Central memory CD8-positive, alpha-beta T cell (primary cell): ENCODE results near the gene SENP3.

Experiments used
- ATAC-seq: fragments of 150-1000 bp; cut with Tn5 transposase; replicated peaks from 2 replicates; pipeline ENCODE4 v1.10.0; 2022; ENCODE audit warnings: mild to moderate bottlenecking, moderate FRiP score, moderate number of reproducible peaks; ENCODE audit not compliant: poor library complexity, severe bottlenecking; ENCODE audit errors: extremely low read depth
- DNase-seq, 2 donors: peaks; one replicate each; pipeline ENCODE4 v3.0.0; 2021; ENCODE audit warnings: low spot score in 2 of 2
- H3K27ac Mint-ChIP-seq: one replicate; pipeline ENCODE4 v1.8.0; 2022; ENCODE audit warnings: low read depth, mild to moderate bottlenecking, moderate library complexity, mixed read lengths
- H3K27me3 Mint-ChIP-seq: one replicate; pipeline ENCODE4 v1.8.0; 2022; ENCODE audit warnings: mixed read lengths
- H3K36me3 Mint-ChIP-seq: one replicate; pipeline ENCODE4 v1.8.0; 2022; ENCODE audit warnings: mild to moderate bottlenecking, moderate library complexity, mixed read lengths; ENCODE audit not compliant: insufficient read depth
- H3K4me1 Mint-ChIP-seq: one replicate; pipeline ENCODE4 v1.8.0; 2022; ENCODE audit warnings: mixed read lengths
- H3K4me3 Mint-ChIP-seq: one replicate; pipeline ENCODE4 v1.8.0; 2022; ENCODE audit warnings: mild to moderate bottlenecking, moderate library complexity, mixed read lengths
- H3K9me3 Mint-ChIP-seq: one replicate; pipeline ENCODE4 v1.8.0; 2022; ENCODE audit warnings: mixed read lengths

Gene SENP3

DNA sequence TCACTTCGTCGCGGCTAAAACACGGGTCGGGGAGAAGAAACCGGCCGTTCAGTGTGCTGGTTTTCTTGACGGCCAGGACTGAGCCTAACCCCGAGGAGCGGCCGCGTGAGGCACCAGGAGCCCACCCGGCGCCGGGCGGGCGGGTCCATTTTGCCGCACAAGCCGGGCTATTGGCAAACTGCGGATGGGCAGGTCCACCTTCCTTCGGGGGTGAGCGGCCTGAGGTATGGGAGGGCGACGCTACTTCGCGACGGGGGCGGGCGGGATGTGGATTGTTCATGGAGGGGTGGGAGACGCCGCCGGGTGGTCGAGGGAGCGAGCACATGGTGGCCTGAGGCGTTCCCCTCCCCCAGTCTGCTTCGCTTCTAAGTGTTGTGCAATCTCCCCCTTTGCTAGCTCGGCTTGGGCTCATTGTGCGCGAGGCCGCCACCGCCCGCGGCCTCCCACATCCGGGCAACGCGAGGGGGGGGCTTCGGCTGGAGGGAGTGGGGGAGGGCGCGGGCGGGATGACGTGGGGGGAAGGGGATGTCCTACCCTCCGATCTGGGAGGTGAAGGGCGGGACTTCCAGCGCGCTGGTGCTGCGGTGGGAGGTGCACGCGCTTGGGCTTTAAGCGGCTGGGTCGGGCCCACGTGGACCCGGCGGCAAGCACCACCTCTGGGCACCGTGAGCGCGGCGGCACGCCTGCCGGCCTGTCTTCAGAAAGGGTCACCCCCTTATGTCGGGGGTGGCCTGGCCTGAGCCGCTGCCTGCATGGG, 11.8 kb downstream of the SENP3 start:
- H3K9me3 Mint-ChIP-seq, result no peaks in the 10 kb centered on the region
- no peaks in the 10 kb centered on the region for H3K27me3 Mint-ChIP-seq
- ATAC-seq (peak; percentile 45), DNase-seq (peak; percentile 76 to 89)
- H3K36me3 Mint-ChIP-seq, result peaks cover 67% of the 10 kb centered on the region
- peaks cover 36% of the 10 kb centered on the region for H3K4me1 Mint-ChIP-seq
- H3K4me3 Mint-ChIP-seq, result peak overlapping the region; percentile 100
- peak overlapping the region; percentile 99 for H3K27ac Mint-ChIP-seq

DNA sequence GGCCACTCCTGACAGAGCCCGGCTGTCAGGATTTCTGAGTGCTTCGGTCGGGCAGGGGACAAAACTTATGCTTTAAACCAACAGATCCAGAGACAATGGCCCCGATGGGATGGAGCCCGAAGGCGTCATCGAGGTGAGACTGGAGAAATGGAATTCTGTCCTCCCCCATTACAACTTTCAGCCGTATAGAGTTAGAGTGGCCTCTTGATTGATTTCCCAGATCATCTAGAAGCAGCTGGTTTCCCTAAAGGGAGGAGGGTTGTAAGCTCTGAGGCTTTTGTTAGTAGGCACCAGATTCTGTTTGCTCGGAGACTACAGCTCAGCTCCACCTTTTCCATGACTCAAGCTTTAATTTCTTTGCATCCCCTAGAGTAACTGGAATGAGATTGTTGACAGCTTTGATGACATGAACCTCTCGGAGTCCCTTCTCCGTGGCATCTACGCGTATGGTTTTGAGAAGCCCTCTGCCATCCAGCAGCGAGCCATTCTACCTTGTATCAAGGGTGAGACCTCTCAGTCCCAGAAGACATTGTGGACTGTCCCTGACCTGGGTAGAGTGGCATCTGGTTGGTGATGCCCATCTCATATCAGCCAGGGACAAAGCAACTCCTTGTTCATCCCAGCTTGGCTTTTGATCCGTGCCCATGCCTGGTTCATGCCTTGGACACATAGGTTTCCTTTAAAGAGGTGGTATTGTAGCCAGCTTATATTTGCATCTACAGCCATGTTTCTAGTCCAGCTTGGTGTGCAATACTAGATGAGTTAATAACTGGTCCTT, 12.6 kb downstream of the SENP3 start:
- Mint-ChIP-seq H3K27ac (peak overlapping the region; percentile 99), H3K9me3 (no peaks in the 10 kb centered on the region), H3K36me3 (peaks cover 75% of the 10 kb centered on the region), H3K4me3 (peak overlapping the region; percentile 100), H3K4me1 (peaks cover 44% of the 10 kb centered on the region), H3K27me3 (no peaks in the 10 kb centered on the region)
- ATAC-seq (no peak), DNase-seq (no peak)

DNA sequence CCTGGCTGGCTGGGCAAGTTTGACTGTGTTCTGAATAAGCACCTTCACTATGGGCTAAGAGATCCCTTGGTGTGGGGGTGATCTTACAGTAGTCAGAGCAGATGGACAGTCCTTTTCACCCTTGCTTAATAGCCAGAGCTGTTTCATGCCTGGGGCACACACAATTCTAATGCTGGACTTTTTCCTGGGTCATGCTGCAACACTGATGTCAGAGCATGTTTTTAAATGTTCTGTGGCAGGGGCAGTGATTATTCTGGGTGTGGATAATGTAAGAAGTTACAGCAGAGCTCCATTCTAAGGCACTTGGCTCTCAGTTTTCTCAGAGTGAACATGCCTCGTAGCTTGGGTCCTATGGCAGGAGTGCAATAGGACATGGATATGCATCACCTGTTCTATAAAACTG, 13.8 kb downstream of the SENP3 start:
- no peaks in the 10 kb centered on the region for H3K27me3 Mint-ChIP-seq
- peaks cover 54% of the 10 kb centered on the region for H3K4me1 Mint-ChIP-seq
- H3K36me3 Mint-ChIP-seq, result peaks cover 77% of the 10 kb centered on the region
- no peaks in the 10 kb centered on the region for H3K9me3 Mint-ChIP-seq
- DNase-seq (no peak), ATAC-seq (no peak)
- H3K4me3 Mint-ChIP-seq, result peak overlapping the region; percentile 100
- no peak overlapping the region for H3K27ac Mint-ChIP-seq

DNA sequence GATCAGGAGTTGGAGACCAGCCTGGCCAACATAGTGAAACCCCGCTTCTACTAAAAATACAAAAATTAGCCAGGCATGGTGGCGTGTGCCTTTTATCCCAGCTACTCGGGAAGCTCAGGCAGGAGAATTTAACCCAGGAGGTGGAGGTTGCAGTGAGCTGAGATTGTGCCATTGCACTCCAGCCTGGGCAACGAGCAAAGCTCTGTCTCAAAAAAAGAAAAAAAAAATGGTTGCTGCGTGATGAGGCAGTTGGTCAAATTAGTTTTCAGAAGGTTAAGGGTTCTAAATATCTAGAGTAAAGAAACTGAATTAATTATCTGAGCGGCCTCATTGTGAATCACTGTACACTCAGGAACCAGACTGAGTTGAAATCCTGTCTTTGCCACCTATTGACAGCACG, 14.2 kb downstream of the SENP3 start:
- peak overlapping the region; percentile 100 for H3K4me3 Mint-ChIP-seq
- ATAC-seq, result no peak
- no peak overlapping the region for H3K27ac Mint-ChIP-seq
- H3K9me3 Mint-ChIP-seq, result no peaks in the 10 kb centered on the region
- H3K36me3 Mint-ChIP-seq, result peaks cover 81% of the 10 kb centered on the region
- no peak for DNase-seq
- peaks cover 59% of the 10 kb centered on the region for H3K4me1 Mint-ChIP-seq
- no peaks in the 10 kb centered on the region for H3K27me3 Mint-ChIP-seq

DNA sequence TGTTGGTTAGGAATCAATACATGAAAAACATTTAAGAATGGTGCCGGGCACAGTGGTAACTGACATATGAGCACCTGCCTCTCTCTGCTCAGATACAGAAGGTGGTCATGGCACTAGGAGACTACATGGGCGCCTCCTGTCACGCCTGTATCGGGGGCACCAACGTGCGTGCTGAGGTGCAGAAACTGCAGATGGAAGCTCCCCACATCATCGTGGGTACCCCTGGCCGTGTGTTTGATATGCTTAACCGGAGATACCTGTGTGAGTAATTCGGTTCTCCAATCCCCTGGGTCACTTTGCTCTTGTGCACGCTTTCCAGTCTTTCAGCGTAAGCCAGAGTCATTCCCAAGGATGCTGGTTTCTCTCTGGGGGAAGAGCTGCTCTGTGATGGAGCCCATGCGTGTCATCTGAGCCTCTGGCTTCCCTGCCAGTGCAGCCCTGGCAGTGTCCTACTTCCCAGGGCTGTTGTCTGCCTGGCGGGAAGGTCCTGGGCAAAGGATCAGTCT, 14.8 kb downstream of the SENP3 start:
- Mint-ChIP-seq H3K36me3 (peaks cover 83% of the 10 kb centered on the region), H3K4me1 (peaks cover 62% of the 10 kb centered on the region), H3K4me3 (peak overlapping the region; percentile 100), H3K27ac (no peak overlapping the region), H3K27me3 (no peaks in the 10 kb centered on the region), H3K9me3 (no peaks in the 10 kb centered on the region)
- ATAC-seq, result no peak
- no peak for DNase-seq

DNA sequence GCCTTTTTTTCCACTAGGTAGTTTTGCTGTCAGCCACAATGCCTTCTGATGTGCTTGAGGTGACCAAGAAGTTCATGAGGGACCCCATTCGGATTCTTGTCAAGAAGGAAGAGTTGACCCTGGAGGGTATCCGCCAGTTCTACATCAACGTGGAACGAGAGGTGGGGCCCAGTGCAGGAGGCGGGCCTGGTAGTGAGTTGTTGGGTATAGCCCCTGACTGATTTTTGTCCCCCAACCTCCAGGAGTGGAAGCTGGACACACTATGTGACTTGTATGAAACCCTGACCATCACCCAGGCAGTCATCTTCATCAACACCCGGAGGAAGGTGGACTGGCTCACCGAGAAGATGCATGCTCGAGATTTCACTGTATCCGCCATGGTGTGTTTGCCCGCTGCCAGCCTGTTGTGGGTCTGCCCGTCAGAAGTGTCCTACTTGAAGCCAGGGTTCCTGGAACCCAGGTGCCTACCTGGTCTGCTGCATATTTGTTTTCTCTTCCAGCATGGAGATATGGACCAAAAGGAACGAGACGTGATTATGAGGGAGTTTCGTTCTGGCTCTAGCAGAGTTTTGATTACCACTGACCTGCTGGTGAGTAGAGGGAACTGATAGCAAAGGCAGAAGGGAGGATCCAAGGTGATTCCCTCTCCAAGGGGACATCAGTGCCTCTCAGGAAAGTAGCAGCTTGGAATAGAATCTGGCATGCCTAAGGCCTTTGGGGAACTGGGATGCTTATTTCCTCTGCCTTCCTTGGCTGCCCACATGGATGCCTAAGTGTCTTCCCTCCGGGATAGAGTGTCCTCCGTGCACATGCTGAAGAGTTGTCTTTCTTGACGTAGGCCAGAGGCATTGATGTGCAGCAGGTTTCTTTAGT, 15.8 kb downstream of the SENP3 start:
- DNase-seq (no peak), ATAC-seq (no peak)
- Mint-ChIP-seq H3K4me1 (peaks cover 58% of the 10 kb centered on the region), H3K27me3 (no peaks in the 10 kb centered on the region), H3K27ac (no peak overlapping the region), H3K9me3 (no peaks in the 10 kb centered on the region), H3K4me3 (peak overlapping the region; percentile 29), H3K36me3 (peaks cover 82% of the 10 kb centered on the region)

DNA sequence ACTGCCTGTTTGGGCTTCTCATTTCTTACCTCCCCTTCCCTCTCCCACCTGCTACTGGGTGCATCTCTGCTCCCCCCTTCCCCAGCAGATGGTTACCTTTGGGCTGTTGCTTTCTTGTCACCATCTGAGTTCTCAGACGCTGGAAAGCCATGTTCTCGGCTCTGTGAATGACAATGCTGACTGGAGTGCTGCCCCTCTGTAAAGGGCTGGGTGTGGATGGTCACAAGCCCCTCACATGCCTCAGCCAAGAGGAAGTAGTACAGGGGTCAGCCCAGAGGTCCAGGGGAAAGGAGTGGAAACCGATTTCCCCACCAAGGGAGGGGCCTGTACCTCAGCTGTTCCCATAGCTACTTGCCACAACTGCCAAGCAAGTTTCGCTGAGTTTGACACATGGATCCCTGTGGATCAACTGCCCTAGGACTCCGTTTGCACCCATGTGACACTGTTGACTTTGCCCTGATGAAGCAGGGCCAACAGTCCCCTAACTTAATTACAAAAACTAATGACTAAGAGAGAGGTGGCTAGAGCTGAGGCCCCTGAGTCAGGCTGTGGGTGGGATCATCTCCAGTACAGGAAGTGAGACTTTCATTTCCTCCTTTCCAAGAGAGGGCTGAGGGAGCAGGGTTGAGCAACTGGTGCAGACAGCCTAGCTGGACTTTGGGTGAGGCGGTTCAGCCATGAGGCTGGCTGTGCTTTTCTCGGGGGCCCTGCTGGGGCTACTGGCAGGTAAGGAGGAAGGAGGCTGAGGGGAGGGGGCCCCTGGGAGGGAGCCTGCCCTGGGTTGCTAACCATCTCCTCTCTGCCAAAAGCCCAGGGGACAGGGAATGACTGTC, 17.5 kb downstream of the SENP3 start, which contains the start of gene CD68:
CD68 (plus strand) TSS at position 638 of the 833 bp plus-strand sequence; CDS start at position 678, 40 bp downstream.
- H3K4me1 Mint-ChIP-seq, result peaks cover 54% of the 10 kb centered on the region
- no peaks in the 10 kb centered on the region for H3K27me3 Mint-ChIP-seq
- peak within 1 kb of the TSS; percentile 58 for H3K4me3 Mint-ChIP-seq
- peaks cover 72% of the 10 kb centered on the region for H3K36me3 Mint-ChIP-seq
- ATAC-seq (peak; percentile 10), DNase-seq (no peak)
- H3K9me3 Mint-ChIP-seq, result no peaks in the 10 kb centered on the region
- peak within 1 kb of the TSS; percentile 77 for H3K27ac Mint-ChIP-seq

DNA sequence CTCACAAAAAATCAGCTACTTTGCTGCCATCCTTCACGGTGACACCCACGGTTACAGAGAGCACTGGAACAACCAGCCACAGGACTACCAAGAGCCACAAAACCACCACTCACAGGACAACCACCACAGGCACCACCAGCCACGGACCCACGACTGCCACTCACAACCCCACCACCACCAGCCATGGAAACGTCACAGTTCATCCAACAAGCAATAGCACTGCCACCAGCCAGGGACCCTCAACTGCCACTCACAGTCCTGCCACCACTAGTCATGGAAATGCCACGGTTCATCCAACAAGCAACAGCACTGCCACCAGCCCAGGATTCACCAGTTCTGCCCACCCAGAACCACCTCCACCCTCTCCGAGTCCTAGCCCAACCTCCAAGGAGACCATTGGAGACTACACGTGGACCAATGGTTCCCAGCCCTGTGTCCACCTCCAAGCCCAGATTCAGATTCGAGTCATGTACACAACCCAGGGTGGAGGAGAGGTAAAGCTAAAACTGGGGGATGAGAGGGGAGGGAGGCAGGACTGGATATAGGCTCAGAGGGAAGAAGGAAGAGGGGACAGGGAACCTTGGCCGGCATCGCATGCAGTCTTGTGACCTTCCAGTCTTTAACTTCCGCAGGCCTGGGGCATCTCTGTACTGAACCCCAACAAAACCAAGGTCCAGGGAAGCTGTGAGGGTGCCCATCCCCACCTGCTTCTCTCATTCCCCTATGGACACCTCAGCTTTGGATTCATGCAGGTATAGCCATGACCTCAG, 18.3 kb downstream of the SENP3 start:
- Mint-ChIP-seq H3K9me3 (no peaks in the 10 kb centered on the region), H3K36me3 (peaks cover 66% of the 10 kb centered on the region), H3K4me3 (no peak overlapping the region), H3K27ac (peak overlapping the region; percentile 77), H3K4me1 (peaks cover 59% of the 10 kb centered on the region), H3K27me3 (no peaks in the 10 kb centered on the region)
- DNase-seq (no peak), ATAC-seq (no peak)

DNA sequence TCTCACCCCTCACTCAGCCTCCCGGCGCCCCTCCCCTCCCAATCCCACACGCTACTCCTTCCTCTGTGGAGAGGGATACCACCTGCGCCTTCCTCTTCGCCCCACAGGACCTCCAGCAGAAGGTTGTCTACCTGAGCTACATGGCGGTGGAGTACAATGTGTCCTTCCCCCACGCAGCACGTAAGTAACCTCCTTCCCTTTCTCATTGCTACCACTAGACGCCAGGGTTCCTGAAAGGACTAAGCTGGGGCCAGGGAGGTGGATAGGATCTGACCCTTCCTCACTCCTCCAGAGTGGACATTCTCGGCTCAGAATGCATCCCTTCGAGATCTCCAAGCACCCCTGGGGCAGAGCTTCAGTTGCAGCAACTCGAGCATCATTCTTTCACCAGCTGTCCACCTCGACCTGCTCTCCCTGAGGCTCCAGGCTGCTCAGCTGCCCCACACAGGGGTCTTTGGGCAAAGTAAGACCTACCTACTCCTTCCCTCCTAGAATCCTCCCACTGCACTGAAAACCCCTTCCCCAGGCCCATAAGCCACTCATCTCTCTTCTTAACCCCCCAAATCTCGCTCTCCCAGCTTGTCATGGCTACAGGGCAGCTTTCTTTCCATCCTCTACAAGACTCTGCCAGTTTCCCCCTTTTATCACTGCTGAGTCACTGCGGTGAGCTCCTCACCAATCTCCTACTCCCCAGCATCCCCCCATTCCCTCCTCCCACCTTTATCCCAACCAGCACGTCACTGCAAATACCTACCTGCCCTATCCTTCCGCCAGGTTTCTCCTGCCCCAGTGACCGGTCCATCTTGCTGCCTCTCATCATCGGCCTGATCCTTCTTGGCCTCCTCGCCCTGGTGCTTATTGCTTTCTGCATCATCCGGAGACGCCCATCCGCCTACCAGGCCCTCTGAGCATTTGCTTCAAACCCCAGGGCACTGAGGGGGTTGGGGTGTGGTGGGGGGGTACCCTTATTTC, 19.2 kb downstream of the SENP3 start:
- Mint-ChIP-seq H3K27ac (peak overlapping the region; percentile 77), H3K4me1 (peaks cover 60% of the 10 kb centered on the region), H3K27me3 (no peaks in the 10 kb centered on the region), H3K9me3 (no peaks in the 10 kb centered on the region), H3K36me3 (peaks cover 59% of the 10 kb centered on the region), H3K4me3 (no peak overlapping the region)
- ATAC-seq, result no peak
- no peak for DNase-seq

DNA sequence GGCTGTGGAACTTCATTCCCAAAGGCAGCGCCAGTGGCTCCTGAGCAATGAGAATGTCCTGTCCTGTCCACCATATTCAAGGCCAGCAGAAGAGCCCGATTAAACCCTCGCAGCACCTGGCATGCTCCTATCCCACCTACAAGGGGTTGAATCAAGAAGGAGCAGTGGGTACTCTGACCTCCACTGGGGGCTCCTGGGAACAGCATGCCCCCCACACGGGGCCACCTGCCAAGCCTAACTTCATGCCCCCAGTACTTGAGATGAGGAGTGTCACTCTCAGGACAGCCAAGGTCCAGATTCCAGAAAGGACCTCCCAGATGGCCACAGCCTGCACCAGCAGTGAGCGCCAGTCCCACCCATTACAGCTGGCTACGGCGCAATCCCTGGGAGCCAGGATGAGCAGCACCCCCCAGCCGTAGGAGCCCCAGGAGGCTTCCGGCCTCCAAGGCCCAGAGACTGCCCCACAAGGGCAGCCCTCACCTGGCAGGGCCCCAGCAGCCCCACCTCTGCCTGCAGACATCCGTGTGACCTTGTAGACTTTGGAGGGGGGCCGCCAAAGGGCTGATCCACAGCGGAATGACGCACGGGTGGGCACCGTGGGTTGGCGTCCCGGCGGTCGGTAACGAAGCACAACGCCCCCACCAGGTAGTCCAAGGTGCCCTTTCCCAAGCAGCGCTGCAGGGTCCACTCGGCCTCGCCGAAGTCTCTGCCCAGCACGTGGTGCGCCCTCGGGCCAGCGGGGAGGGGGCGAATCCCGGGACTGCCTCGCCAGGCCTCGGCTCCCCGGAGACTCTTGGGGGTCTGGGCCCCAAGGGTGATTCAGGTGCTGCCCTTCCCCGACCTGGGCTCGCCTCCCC, 20.9 kb downstream of the SENP3 start:
- Mint-ChIP-seq H3K36me3 (peaks cover 46% of the 10 kb centered on the region), H3K9me3 (no peaks in the 10 kb centered on the region), H3K27me3 (no peaks in the 10 kb centered on the region), H3K27ac (peak overlapping the region; percentile 91), H3K4me1 (peaks cover 57% of the 10 kb centered on the region), H3K4me3 (peak overlapping the region; percentile 89)
- ATAC-seq, result no peak
- no peak for DNase-seq
